Liver (tissue), 3 donors: Measurements from ENCODE around the gene LHFPL5.

Experiments
- CTCF ChIP-seq: fragments of 150-350 bp; IDR thresholded peaks from 2 replicates; pipeline ENCODE4 v1.5.1; 2017; ENCODE audit warnings: improper control_type of control experiment, low read depth, low read length; ENCODE audit not compliant: missing input control
- EGR1 ChIP-seq, 2 donors: IDR thresholded peaks; 2 replicates each; pipeline ENCODE4 v1.6.1; 2016 to 2018; ENCODE audit warnings: antibody characterized with exemption in 2 of 2, low read depth in 2 of 2
- YY1 ChIP-seq: IDR thresholded peaks from 2 replicates; pipeline ENCODE4 v1.6.1; 2016; ENCODE audit warnings: antibody characterized with exemption, mild to moderate bottlenecking
- donor health status: healthy.
- donor health status: healthy.

GRCh38 chr6:35798706-35799105, 6.4 kb upstream of the LHFPL5 start:
- TF ChIP-seq CTCF (no peak), YY1 (no peak), EGR1 (IDR thresholded peaks at IDR 0.05; ENCODE audit: low read depth in 2 of 2) (no peak)
